ENCODE results near the gene PPP1R12B.
"Not testable (repeated sequence)": the region's sequence is repeated elsewhere in the genome, so short reads cannot be mapped to it uniquely, and the experiment has no call there.

DNA sequence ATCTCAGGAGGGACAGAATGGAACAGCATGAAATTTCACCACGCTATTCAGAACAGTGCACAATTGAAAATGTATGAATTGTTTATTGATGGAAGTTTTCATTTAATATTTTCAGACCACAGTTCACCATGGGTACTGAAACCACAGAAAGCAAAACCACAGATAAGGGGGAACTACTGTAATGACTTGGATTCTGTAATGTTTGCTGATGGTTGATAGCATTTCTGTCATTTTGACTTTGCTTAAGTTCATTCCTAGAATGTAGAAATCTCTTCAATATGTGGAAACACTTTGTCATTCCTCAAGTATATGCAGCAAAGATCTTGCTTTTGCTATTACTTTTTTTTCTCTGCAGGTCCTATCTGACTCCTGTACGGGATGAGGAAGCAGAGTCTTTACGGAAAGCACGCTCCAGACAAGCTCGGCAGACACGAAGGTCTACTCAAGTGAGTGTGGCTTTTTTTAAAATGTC is 139.7 kb downstream of the PPP1R12B start:
- TF ChIP-seq, protein P1, sequence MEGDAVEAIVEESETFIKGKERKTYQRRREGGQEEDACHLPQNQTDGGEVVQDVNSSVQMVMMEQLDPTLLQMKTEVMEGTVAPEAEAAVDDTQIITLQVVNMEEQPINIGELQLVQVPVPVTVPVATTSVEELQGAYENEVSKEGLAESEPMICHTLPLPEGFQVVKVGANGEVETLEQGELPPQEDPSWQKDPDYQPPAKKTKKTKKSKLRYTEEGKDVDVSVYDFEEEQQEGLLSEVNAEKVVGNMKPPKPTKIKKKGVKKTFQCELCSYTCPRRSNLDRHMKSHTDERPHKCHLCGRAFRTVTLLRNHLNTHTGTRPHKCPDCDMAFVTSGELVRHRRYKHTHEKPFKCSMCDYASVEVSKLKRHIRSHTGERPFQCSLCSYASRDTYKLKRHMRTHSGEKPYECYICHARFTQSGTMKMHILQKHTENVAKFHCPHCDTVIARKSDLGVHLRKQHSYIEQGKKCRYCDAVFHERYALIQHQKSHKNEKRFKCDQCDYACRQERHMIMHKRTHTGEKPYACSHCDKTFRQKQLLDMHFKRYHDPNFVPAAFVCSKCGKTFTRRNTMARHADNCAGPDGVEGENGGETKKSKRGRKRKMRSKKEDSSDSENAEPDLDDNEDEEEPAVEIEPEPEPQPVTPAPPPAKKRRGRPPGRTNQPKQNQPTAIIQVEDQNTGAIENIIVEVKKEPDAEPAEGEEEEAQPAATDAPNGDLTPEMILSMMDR (IDR thresholded peaks at IDR 0.05): not testable (repeated sequence)
- TF ChIP-seq POLR2A, EP300 (IDR thresholded peaks at IDR 0.05): not testable (repeated sequence)

Data from gastroesophageal sphincter (tissue), 3 donors.